Measurements from ENCODE around the gene EFCAB12. TPM values are rescaled to one million over a fixed set of nuclear protein-coding genes. Genes with fewer than 3 reads are reported as not detected.
A peak's percentile ranks its signal among the peaks of the same experiment; 100 is the strongest.

EFCAB12 gene
- total and polyA plus RNA-seq, 2 of the 13 experiments (the other 11 are each of a cell fraction or from before 2014, with no cell fraction given): 0.31 to 2.4 TPM

GRCh38 chr3:129399145-129399894 is 29.1 kb downstream of the EFCAB12 start (continued):
- no peak for TF ChIP-seq ZNF619 (CRISPR knock-in tag; IDR thresholded peaks at IDR 0.05)
- no peak for TF ChIP-seq ZSCAN9 (CRISPR knock-in tag; IDR thresholded peaks at IDR 0.05; ENCODE audit: borderline replicate concordance)
- no peak for TF ChIP-seq TAF1 (CRISPR knock-in tag; IDR thresholded peaks at IDR 0.05)
- TF ChIP-seq ZNF503 (CRISPR knock-in tag; IDR thresholded peaks at IDR 0.05): no peak
- TF ChIP-seq HNRNPLL (IDR thresholded peaks at IDR 0.05; ENCODE audit: low read depth, low read length, poor library complexity, severe bottlenecking): no peak
- TF ChIP-seq ZBTB38 (CRISPR knock-in tag; IDR thresholded peaks at IDR 0.05): no peak
- no peak for TF ChIP-seq NFAT5 (CRISPR knock-in tag; IDR thresholded peaks at IDR 0.05)
- no peak; the same call in 1 of the 2 replicates for TF ChIP-seq MBD4 (IDR thresholded peaks at IDR 0.05; ENCODE audit: borderline replicate concordance, low read length)
- TF ChIP-seq, protein P1, sequence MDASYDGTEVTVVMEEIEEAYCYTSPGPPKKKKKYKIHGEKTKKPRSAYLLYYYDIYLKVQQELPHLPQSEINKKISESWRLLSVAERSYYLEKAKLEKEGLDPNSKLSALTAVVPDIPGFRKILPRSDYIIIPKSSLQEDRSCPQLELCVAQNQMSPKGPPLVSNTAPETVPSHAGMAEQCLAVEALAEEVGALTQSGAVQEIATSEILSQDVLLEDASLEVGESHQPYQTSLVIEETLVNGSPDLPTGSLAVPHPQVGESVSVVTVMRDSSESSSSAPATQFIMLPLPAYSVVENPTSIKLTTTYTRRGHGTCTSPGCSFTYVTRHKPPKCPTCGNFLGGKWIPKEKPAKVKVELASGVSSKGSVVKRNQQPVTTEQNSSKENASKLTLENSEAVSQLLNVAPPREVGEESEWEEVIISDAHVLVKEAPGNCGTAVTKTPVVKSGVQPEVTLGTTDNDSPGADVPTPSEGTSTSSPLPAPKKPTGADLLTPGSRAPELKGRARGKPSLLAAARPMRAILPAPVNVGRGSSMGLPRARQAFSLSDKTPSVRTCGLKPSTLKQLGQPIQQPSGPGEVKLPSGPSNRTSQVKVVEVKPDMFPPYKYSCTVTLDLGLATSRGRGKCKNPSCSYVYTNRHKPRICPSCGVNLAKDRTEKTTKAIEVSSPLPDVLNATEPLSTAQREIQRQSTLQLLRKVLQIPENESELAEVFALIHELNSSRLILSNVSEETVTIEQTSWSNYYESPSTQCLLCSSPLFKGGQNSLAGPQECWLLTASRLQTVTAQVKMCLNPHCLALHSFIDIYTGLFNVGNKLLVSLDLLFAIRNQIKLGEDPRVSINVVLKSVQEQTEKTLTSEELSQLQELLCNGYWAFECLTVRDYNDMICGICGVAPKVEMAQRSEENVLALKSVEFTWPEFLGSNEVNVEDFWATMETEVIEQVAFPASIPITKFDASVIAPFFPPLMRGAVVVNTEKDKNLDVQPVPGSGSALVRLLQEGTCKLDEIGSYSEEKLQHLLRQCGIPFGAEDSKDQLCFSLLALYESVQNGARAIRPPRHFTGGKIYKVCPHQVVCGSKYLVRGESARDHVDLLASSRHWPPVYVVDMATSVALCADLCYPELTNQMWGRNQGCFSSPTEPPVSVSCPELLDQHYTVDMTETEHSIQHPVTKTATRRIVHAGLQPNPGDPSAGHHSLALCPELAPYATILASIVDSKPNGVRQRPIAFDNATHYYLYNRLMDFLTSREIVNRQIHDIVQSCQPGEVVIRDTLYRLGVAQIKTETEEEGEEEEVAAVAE (CRISPR knock-in tag; IDR thresholded peaks at IDR 0.05; ENCODE audit: borderline replicate concordance): no peak; the same call in 1 of the 2 replicates
- TF ChIP-seq RAD21 (CRISPR knock-in tag; IDR thresholded peaks at IDR 0.05): peak; percentile 23; the same call in 1 of the 2 replicates
- peak; percentile 45; the same call in 1 of the 2 replicates for TF ChIP-seq ZMYM4 (CRISPR knock-in tag; IDR thresholded peaks at IDR 0.05)
- no peak for TF ChIP-seq TMF1 (CRISPR knock-in tag; IDR thresholded peaks at IDR 0.05; ENCODE audit: low read depth)
- no peak for TF ChIP-seq PHF5A (CRISPR knock-in tag; IDR thresholded peaks at IDR 0.05; ENCODE audit: low read depth, unreplicated experiment)
- TF ChIP-seq POGK (CRISPR knock-in tag; conservative IDR thresholded peaks at IDR 0.05): no peak
- peak in 1 of 2 experiments; percentile 58; a peak in 2 of 4 replicates for TF ChIP-seq NR2F1 (CRISPR knock-in tag; IDR thresholded peaks at IDR 0.05)

Data from HepG2 (cell line).